ENCODE measurements around the gene CREBRF. TPM values are rescaled to one million over a fixed set of nuclear protein-coding genes. Genes with fewer than 3 reads are reported as not detected.
A peak's percentile ranks its signal among the peaks of the same experiment; 100 is the strongest.

Gene CREBRF
- total and polyA plus RNA-seq, 2 of the 4 experiments (the other 2 are of a cell fraction) = 3.2 to 16.1 TPM

DNA sequence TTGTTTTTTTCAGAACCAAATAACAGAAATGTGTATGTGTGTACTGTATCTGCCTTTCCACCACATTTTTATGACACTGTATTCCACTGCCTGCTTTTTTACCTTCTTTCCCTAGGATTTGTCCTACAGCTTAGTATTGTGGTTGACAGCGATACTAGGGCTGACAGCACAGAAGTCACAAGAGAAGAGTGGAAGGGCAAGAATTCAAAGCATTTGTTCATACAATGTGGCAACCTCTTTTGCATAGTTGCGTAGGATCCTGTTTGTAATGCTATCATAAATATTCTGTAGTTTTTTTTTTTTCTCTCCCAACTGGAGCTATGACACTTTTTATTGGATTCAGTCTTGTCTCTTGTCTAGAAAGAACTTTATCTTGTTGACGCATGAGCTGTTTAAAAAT, 82.6 kb downstream of the CREBRF start:
- ChIA-PET CTCF (no interaction called here), POLR2A (ENCODE audit: unreplicated experiment) (no interaction called here)
- no TSS peak for BruUV-seq (replicated peaks)
- no peaks in the 10 kb centered on the region for H3K4me1 ChIP-seq (ENCODE audit: control insufficient read depth, insufficient read depth, low read length)
- no peaks in the 10 kb centered on the region for H3K79me1 ChIP-seq (ENCODE audit: low read depth in 1 of 2, low read length in 2 of 2)
- H4K91ac ChIP-seq (ENCODE audit: insufficient read depth, low read depth, low read length) = no peak overlapping the region
- TF ChIP-seq SMC3 (IDR thresholded peaks at IDR 0.05; ENCODE audit: low read depth, low read length) (no peak), CHD1 (IDR thresholded peaks at IDR 0.05; ENCODE audit: low read depth, low read length) (no peak), CEBPB (IDR thresholded peaks at IDR 0.05; ENCODE audit: low read depth, low read length) (no peak), NFE2L2 (IDR thresholded peaks at IDR 0.05; ENCODE audit: low read depth, low read length) (no peak), CTCF (conservative IDR thresholded peaks at IDR 0.05; ENCODE audit: low read depth, low read length) (no peak), MAFK (IDR thresholded peaks at IDR 0.05; ENCODE audit: low read depth, low read length) (no peak), RCOR1 (IDR thresholded peaks at IDR 0.05; ENCODE audit: insufficient replicate concordance, low read length) (no peak), FOS (IDR thresholded peaks at IDR 0.05; ENCODE audit: low read depth, low read length) (no peak), RFX5 (IDR thresholded peaks at IDR 0.05; ENCODE audit: low read depth, low read length) (no peak), MAZ (IDR thresholded peaks at IDR 0.05; ENCODE audit: borderline replicate concordance, low read depth, low read length) (no peak), RAD21 (IDR thresholded peaks at IDR 0.05; ENCODE audit: low read length) (no peak)
- TF ChIP-seq, protein P1, sequence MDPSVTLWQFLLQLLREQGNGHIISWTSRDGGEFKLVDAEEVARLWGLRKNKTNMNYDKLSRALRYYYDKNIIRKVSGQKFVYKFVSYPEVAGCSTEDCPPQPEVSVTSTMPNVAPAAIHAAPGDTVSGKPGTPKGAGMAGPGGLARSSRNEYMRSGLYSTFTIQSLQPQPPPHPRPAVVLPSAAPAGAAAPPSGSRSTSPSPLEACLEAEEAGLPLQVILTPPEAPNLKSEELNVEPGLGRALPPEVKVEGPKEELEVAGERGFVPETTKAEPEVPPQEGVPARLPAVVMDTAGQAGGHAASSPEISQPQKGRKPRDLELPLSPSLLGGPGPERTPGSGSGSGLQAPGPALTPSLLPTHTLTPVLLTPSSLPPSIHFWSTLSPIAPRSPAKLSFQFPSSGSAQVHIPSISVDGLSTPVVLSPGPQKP (IDR thresholded peaks at IDR 0.05; ENCODE audit: borderline replicate concordance, low read depth, low read length) = no peak
- TF ChIP-seq, protein P2, sequence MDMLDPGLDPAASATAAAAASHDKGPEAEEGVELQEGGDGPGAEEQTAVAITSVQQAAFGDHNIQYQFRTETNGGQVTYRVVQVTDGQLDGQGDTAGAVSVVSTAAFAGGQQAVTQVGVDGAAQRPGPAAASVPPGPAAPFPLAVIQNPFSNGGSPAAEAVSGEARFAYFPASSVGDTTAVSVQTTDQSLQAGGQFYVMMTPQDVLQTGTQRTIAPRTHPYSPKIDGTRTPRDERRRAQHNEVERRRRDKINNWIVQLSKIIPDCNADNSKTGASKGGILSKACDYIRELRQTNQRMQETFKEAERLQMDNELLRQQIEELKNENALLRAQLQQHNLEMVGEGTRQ (IDR thresholded peaks at IDR 0.05; ENCODE audit: low read depth, low read length) = no peak
- H3K27ac ChIP-seq (ENCODE audit: insufficient read depth, low read length) = no peak overlapping the region
- no peaks in the 10 kb centered on the region; the same call in 1 of the 2 replicates for H3K9me1 ChIP-seq (ENCODE audit: insufficient read depth, low read length)
- no peak overlapping the region for H4K8ac ChIP-seq (ENCODE audit: low read depth in 2 of 2, low read length in 2 of 2)
- no peak overlapping the region for H3K4me2 ChIP-seq (ENCODE audit: low read depth, low read length)
- no peak overlapping the region for H3K56ac ChIP-seq (ENCODE audit: extremely low read depth, insufficient read depth, low read length)
- no peak overlapping the region for H3K9ac ChIP-seq (ENCODE audit: low read depth, low read length)
- in situ Hi-C loops (cut with MboI; ENCODE audit: low sequenced_read_pairs) = no loop called here
- ATAC-seq (ENCODE audit: low read depth) = peak; percentile 40; the same call in 1 of the 2 replicates
- no peak overlapping the region for H4K5ac ChIP-seq (ENCODE audit: low read depth, low read length)
- H3K14ac ChIP-seq (replicated peaks; ENCODE audit: low read depth, low read length) = no peak overlapping the region
- H2AFZ ChIP-seq (replicated peaks; ENCODE audit: low read length, poor library complexity) = no peak overlapping the region
- H3K18ac ChIP-seq (ENCODE audit: low read depth, low read length) = no peak overlapping the region
- dilution Hi-C loops (cut with HindIII; ENCODE audit: low sequenced_read_pairs, unreplicated experiment) = no loop called here
- no peaks in the 10 kb centered on the region for H3K27me3 ChIP-seq (ENCODE audit: control insufficient read depth, insufficient read depth, low read length)
- no peak overlapping the region for H2AK5ac ChIP-seq (ENCODE audit: low read depth, low read length)
- no peaks in the 10 kb centered on the region for H3K9me3 ChIP-seq (ENCODE audit: control insufficient read depth, insufficient read depth, low read length)
- no peak overlapping the region for H3K4ac ChIP-seq (ENCODE audit: low read depth, low read length)
- no peak overlapping the region for H3K4me3 ChIP-seq (ENCODE audit: insufficient read depth, low read depth, low read length)
- H4K20me1 ChIP-seq (ENCODE audit: insufficient read depth, low read length) = no peaks in the 10 kb centered on the region
- peaks cover 1% of the 10 kb centered on the region; the same call in 1 of the 2 replicates for H3K36me3 ChIP-seq (ENCODE audit: control insufficient read depth, insufficient read depth, low read length)
- no CpG with 5 or more reads among the region's 3 CpGs for WGBS, 2 experiments (ENCODE audit: extremely low coverage in 2 of 2, insufficient read length in 1 of 2)
- no peak overlapping the region for H3K23ac ChIP-seq (ENCODE audit: low read depth, low read length)
- no peak overlapping the region for H2BK20ac ChIP-seq (ENCODE audit: low read depth, low read length)
- no peak overlapping the region for H2BK15ac ChIP-seq (ENCODE audit: low read depth, low read length)
- no peak overlapping the region for H2BK5ac ChIP-seq (ENCODE audit: low read depth, low read length, poor library complexity, severe bottlenecking)
- DNase-seq = no peak
- no peak overlapping the region for H2BK120ac ChIP-seq (ENCODE audit: low read depth, low read length)
- H2AK9ac ChIP-seq (replicated peaks; ENCODE audit: low read depth, low read length, poor library complexity) = no peak overlapping the region
- intact Hi-C loops (cut with micrococcal nuclease) = loop anchor here (5.0 kb wide), 1 partner anchor 41 kb away; no protein-coding TSS in a partner anchor

All from IMR-90 (cell line).